GM21367 (cell line): ENCODE data around the gene ATL1.
"Not testable (repeated sequence)": the region's sequence is repeated elsewhere in the genome, so short reads cannot be mapped to it uniquely, and the experiment has no call there.

ENCODE experiments used
- ATAC-seq: cut with Tn5 transposase; IDR thresholded peaks from one replicate; pipeline ENCODE4 v1.9.1; 2021; ENCODE audit not compliant: unreplicated experiment

The ATL1 gene

GRCh38 chr14:50647753-50648152, 87.8 kb downstream of the ATL1 start:
- no peak for ATAC-seq

GRCh38 chr14:50649691-50650090, 89.7 kb downstream of the ATL1 start:
- no peak for ATAC-seq

- ATAC-seq = no peak
Observed at GRCh38 chr14:50656776-50657175, 96.8 kb downstream of the ATL1 start.

GRCh38 chr14:50657753-50658152, 97.8 kb downstream of the ATL1 start:
- ATAC-seq = no peak

- ATAC-seq = no peak
Observed at GRCh38 chr14:50658203-50658602, 98.3 kb downstream of the ATL1 start.

- no peak for ATAC-seq
Observed at GRCh38 chr14:50659327-50659974, 99.5 kb downstream of the ATL1 start.

- not testable (repeated sequence) for ATAC-seq
Observed at GRCh38 chr14:50664579-50664978, 104.6 kb downstream of the ATL1 start.

- ATAC-seq = peak; percentile 40
Observed at GRCh38 chr14:50665300-50665699, 105.4 kb downstream of the ATL1 start.

- no peak for ATAC-seq
Observed at GRCh38 chr14:50666772-50667683, 107.1 kb downstream of the ATL1 start.

- ATAC-seq = peak; percentile 21
Observed at GRCh38 chr14:50667684-50667995, 107.7 kb downstream of the ATL1 start.

- peak; percentile 42 for ATAC-seq
Observed at GRCh38 chr14:50667996-50668825, 108.3 kb downstream of the ATL1 start, which contains the start of gene SAV1. Gene SAV1 (minus strand): TSS chr14:50668306. CDS start chr14:50667967, 339 bp downstream.

GRCh38 chr14:50668826-50669143, 108.8 kb downstream of the ATL1 start:
- no peak for ATAC-seq

GRCh38 chr14:50669441-50669986, 109.6 kb downstream of the ATL1 start:
- ATAC-seq = no peak

GRCh38 chr14:50670196-50670865, 110.4 kb downstream of the ATL1 start:
- no peak for ATAC-seq

GRCh38 chr14:50670866-50671256, 110.9 kb downstream of the ATL1 start:
- ATAC-seq = no peak

GRCh38 chr14:50675597-50675996, 115.7 kb downstream of the ATL1 start:
- ATAC-seq = no peak

- peak; percentile 34 for ATAC-seq
Observed at GRCh38 chr14:50676814-50677516, 117.0 kb downstream of the ATL1 start.

GRCh38 chr14:50677527-50678063, 117.7 kb downstream of the ATL1 start:
- ATAC-seq = peak; percentile 61

- ATAC-seq = no peak
Observed at GRCh38 chr14:50678163-50678562, 118.2 kb downstream of the ATL1 start.

- ATAC-seq = no peak
Observed at GRCh38 chr14:50679674-50680073, 119.7 kb downstream of the ATL1 start.
